GM18505 (cell line): ENCODE measurements around the gene VSIG10.
A peak's percentile ranks its signal among the peaks of the same experiment; 100 is the strongest.
"Not testable (repeated sequence)": the region's sequence is repeated elsewhere in the genome, so short reads cannot be mapped to it uniquely, and the experiment has no call there.

Experiments used
- ATAC-seq: cut with Tn5 transposase; IDR thresholded peaks from one replicate; pipeline ENCODE4 v1.9.1; 2021; ENCODE audit not compliant: unreplicated experiment
- POLR2A ChIP-seq: IDR thresholded peaks from 4 replicates; pipeline ENCODE4 v1.6.1; 2011; ENCODE audit warnings: borderline replicate concordance; ENCODE audit not compliant: insufficient read depth, insufficient read length; ENCODE audit errors: extremely low read depth

Gene VSIG10

DNA sequence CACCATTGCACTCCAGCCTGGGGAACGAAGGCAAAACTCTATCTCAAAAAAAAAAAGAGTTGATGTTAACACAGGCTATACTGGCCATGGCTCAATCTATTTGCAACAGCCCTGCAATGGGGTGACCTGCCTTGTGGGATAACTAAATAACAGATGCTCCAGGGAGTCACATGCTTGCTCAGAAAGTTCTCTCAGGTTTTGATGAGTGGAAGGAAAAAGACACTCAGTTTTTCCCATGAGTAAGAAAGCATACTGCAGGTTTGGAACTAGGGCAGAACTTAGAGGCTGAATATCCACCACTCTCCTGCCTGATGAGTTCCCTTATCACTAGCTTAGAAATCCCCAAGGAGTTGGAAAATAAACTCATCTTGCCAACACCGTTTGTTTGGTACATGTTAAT lies 59.7 kb downstream of the VSIG10 start:
- ATAC-seq = no peak
- no peak for TF ChIP-seq POLR2A

DNA sequence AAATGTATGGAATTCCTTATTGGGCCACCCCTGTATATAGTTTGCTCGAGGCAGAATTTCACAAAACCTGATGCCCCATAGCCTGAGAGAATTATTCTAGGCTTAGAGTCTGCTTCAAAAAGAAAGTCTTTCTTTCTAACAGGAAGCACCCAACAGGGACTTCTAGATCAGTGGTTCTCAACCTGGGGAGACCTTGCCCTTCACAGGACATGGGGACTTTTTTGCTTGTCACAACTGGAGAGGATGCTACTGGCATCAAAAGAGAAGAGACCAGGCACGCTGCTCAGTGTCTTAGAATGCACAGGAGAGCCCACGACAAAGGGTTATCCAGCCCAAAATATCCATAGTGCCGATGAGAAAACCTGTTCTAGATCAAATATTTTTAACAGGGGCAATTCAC lies 61.7 kb downstream of the VSIG10 start:
- no peak for TF ChIP-seq POLR2A
- no peak for ATAC-seq

DNA sequence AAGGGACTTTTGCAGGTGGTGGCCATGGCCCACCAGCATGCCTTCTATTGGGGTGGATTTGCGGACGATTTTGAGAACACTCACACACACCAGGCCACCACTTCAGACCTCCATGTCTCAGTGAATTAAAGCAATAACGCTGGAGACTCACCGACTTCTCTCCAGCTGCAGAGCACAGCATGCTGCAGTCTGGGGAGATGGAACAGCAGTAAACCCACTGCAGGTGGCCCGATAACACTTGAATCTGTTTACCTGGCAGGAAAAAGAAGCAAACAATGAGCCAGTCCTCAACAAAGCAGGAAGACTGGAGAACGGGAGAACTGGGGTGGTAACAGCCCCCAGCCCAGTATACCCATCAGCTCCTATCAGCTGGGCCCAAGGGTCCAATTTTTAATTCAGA lies 65.7 kb downstream of the VSIG10 start:
- no peak for ATAC-seq
- no peak for TF ChIP-seq POLR2A

DNA sequence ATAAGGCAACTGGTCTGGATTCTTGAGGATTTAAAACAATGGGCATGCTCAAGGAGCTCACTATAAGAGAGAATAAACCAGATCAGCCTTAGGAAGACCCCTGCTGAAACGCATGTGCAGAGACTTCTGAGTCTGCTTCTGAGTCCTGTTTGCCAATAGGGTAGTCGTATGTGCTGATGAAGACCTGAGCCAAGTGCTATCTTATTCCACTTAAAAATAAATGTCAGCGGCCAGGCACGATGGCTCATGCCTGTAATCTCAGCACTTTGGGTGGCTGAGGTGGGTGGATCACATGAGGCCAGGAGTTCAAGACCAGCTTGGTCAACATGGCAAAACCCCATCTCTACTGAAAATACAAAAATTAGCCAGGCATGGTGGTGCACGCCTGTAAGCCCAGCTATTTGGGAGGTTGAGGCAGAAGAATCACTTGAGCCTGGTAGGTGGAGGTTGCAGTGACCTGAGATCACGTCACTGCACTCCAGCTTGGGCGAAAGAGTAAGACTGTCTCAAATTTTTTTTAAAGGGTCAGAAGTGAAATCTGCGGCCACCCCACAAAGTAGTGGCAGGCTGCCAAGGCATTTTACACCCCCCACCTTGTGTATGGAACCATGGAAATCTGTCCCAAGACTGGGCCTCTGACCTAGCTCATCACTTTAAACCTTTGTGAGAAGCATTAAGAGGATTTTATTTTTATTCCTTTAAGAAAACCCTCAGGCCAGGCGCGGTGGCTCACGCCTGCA lies 67.0 kb downstream of the VSIG10 start:
- TF ChIP-seq POLR2A = no peak
- ATAC-seq = no peak

DNA sequence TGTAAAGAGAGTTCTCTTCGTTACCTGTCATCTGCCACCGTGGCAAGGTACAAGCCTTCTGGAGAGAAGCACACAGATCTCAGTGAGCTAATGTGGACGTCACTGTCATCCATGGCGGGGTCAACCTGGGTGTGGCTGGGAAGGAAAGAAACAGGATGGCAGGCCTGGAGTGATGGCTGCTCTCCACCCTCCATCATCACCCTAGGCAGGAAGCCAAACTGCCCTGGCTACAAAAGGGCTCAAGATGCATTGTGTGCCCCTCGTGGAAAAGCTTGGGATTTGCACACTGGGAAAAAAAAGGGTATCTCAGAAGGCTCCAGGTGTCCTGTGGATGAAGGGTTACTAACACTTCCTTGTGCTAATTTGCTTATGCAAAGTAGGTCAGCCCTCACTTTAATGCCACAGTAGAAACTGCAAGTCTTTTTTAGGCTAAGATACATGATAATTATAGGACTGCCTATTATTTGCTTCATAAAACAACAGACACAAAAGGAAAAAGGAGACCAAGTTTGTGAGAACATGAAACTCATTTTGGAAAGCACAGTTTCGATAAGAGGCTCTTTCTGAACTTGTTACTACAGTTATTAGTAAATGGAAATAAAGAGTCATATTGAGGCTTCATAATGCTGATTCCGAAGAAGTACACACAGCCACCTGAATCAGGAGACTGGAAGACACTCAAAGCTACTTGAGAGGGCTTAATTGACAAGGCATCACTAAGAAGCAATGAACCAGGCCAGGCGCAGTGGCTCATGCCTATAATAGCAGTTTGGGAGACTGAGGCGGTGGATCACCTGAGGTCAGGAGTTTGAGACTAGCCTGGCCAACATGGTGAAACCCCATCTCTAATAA lies 68.4 kb downstream of the VSIG10 start:
- ATAC-seq = peak; percentile 78
- TF ChIP-seq POLR2A = no peak

DNA sequence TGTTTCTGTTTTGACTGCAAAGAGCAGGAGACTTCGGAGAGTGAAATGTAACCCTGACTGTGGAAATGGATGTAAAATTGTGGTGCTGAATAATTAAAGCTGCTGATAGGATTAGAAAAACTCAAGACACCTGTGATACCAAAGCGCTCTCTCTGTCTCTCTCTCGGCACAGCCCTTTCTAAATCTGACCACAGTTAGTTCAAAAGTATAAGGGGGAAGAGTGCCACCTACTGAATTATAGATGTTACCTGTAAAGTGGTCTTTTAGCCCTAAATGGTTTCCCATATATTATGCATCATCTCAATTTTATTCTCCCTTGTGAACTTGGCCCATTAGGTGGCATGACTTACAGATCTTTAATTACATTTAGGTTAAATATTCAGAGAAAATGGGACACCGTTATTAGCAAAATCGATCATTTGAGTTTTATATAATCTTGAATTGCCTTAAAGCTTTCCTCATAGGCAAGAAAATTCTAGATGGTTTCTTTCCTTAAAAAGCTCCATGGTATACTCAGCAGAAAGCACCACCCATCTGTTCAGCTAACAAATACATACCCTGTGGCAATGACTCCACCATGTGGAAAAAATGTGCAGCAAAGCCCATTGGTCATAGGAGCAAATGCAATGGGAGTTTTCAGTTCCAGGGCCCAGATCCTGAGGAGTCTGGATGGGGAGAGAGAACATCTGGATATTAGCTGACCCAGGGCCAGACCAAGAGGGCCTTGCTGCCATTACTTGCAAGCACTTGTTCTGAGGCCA lies 69.2 kb downstream of the VSIG10 start:
- peak; percentile 30 for TF ChIP-seq POLR2A
- ATAC-seq = no peak

DNA sequence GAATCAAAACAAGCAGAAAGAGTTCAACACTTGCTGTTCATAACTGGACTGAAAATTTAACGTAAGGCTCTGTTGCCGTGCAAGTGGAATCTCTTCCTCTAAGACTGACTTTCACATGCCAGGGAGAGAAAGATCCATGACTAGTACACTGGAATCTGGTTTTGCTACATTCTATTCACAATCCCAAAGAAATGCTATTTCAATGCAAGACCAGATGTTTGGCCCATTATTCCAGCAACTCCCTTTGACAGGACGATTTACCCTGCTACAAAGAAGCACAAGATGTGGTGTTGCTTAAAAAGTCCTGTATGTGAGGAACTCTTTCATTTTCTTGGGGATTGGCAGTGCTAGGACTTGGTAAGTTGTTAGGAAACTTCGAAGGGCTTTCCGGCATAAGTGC lies 69.9 kb downstream of the VSIG10 start:
- TF ChIP-seq POLR2A = no peak

DNA sequence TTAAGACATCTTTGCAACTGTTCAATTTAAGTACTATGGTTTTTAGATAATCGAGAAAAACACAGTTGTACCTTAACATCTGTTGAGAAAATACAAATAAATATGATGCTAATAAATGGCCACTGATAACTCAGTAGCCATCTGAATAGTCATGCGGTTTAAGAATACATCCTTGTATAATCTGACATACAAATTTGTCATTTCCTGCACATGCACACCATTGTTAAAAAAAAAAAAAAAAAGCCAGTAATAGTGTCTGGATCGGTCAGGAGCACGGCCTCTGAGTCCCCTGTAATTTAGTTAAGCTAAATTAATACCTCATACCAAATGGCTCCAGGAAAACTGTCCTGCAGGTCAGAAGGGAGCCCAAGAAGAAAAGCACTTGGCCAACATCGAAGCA lies 70.5 kb downstream of the VSIG10 start:
- no peak for ATAC-seq
- no peak for TF ChIP-seq POLR2A

More for the DNA sequence above, 69.9 kb downstream of the VSIG10 start:
- no peak for ATAC-seq

DNA sequence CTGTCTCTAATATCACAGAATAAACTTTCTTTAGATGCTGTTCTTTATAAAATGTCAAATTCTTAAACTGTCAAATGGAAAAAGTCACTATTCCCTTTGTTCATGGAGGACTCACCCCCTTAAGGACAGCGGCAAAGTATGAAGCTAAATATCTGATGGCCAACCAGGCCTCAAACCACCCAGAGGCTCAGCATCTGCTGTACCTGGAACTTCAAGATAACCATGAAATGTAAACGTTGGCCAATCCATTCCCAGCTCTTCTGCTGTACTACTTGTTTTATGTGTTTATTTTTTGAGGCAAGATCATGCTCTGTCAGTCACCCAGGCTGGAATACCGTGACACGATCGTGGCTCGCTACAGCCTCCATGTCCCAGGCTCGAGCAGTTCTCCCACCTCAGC lies 71.6 kb downstream of the VSIG10 start:
- no peak for ATAC-seq
- no peak for TF ChIP-seq POLR2A

DNA sequence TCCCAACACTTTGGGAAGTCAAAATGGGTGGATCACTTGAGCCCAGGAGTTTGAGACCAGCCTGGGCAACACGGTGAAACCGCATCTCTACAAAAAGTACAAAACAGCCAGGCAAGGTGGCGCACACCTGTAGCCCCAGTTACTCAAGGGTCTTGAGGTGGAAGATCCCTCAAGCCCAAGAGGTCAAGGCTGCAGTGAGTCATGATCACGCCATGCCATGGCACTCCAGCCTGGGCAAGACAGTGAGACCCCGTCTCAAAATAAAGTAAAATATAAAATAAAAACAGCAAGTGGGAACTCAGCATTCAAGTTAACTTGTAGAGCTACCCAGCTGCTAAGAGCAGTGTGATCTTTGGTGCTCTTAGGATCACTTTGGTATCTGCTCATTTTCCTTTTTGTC lies 74.6 kb downstream of the VSIG10 start:
- ATAC-seq = no peak
- no peak for TF ChIP-seq POLR2A

DNA sequence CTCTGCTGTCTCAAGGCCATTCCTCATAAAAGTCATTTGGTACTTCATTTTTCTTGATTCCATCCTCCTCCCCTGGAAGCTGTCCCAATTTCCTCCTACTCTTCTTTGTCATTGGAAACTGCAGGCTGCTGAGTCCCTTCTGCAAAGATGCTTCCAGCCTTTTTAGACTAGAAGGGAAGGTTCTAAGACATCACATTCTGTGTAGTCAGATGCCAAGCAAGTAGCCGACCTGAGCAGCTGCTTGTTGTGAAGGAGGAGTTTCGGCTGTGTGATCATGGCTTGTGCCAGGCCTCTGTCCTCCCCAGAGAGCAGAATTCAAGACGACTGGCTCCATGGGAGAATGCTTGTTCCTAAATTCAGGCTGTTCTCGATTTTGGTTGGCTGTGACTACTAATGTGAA lies 78.6 kb downstream of the VSIG10 start:
- no peak for ATAC-seq
- no peak for TF ChIP-seq POLR2A

DNA sequence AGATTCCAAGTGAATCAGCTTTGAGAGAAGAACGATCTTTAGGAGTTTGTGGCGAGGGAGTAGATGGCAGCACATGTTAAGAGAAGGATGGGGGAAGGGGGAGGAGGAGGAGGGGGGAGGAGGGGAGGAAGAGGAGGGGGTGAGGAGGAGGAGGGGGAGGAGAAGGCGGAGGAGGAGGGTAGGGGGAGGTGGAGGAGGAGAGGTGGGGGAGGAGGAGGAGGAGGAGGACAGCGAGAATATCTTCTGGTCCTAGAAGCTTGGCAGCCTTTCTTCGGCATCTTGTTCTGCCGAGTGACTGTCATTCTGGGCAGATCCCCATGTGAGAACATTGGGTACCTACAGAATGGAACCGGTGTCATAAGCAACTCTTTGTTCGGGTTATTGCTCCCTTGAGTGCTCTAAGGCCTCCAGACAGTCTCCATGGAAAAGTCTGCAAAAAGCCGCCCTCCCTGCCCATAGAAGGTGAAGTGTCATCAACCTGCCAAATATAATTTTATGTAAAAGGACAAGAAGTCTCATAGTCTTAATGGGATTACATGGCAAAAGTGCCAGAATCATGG lies 80.4 kb downstream of the VSIG10 start:
- no peak for TF ChIP-seq POLR2A
- ATAC-seq = no peak

DNA sequence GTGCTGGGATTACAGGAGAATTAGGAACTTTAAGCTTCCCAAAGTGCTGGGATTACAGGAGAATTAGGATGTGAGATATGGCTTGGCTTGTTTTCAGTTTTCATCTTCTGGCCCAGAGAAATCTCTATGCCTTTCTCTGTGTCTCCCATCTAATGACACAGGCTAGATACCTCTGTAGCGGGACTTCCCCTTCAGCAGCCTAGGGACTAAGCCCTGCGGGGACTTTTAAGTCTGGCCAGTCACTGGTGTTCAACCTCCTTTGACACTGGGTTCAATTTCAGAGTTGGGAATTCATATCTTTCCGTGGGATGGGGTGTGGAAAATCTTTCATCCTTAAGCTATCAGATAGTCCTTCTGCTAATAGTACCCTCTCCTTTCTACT lies 81.1 kb downstream of the VSIG10 start:
- no peak for TF ChIP-seq POLR2A
- ATAC-seq = no peak

DNA sequence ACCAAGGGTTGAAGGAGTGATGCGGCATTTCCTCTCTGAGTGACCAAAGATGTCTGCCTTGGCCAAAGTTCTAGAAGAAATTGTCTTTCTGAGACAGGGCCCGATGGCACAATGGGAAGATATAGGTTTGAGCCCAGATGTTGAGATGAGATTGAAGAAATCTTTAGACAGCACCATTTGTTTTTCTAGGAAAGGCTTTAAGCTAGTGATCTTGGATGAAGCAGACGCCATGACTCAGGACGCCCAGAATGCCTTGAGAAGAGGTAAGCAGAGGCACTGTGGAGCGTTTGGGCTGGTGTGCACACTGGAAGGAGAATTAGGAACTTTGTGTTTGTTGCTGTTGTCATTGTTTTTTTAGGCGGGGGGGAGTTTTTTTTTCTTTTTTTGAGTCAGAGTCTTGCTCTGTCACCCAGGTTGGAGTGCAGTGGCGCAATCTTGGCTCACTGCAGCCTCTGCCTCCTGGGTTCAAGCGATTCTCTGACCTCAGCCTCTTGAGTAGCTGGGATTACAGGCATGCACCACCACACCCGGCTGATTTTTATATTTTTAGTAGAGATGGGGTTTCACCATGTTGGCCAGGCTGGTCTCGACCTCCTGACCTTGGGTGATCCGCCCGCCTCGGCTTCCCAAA lies 81.6 kb downstream of the VSIG10 start:
- not testable (repeated sequence) for ATAC-seq
